ENCODE data around the gene PKNOX2.

Gene PKNOX2

DNA sequence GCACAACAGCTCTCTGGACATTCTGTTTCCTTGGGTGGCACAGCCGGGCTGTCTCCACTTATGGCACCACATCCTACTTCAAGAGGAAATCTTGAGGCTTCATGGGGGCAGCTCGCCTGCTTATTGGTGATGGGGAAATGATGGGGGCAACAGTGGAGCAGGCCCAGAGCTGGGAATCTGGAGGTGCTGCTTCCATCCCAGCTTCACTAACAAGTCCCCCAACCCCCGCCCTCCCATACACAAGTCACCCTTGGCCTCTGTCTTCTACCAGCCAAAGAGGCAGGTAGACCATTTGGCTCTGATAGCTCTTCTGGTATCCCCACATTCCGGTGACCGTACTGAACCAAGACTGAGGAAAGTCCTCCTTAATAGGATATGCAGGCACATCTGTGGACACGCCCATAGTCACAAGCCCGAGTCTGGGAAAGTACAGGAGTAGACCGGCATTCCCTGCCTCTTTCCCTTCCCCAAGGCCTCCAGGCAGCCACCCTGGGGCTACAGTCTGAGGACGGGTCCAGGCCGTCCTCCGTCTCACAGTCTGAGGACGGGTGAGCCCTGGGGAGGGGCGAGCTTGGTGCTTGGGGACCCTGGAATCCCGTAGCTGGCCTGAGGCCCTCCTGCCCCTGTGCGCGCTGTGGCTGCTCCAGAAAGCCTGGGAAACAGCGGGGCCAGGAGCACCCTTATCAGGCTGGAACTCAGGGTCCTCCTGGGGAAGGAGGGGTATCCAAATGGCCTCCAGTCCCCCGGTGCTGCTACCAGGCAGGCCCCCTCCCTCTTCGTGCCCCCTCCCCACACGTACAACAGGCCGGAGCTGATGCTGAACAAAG lies 185.9 kb downstream of the PKNOX2 start:
- H3K9ac ChIP-seq (ENCODE audit: low read length), result no peak overlapping the region
- H3K27ac ChIP-seq (ENCODE audit: low read length), result no peak overlapping the region
- no peaks in the 10 kb centered on the region for H3K36me3 ChIP-seq (replicated peaks; ENCODE audit: low read depth, low read length)
- no peak overlapping the region for H2AFZ ChIP-seq (ENCODE audit: low read depth, low read length)
- H4K20me1 ChIP-seq (ENCODE audit: insufficient read depth, low read length), result no peaks in the 10 kb centered on the region
- H3K79me2 ChIP-seq (ENCODE audit: low read length), result no peaks in the 10 kb centered on the region
- TF ChIP-seq, protein P1, sequence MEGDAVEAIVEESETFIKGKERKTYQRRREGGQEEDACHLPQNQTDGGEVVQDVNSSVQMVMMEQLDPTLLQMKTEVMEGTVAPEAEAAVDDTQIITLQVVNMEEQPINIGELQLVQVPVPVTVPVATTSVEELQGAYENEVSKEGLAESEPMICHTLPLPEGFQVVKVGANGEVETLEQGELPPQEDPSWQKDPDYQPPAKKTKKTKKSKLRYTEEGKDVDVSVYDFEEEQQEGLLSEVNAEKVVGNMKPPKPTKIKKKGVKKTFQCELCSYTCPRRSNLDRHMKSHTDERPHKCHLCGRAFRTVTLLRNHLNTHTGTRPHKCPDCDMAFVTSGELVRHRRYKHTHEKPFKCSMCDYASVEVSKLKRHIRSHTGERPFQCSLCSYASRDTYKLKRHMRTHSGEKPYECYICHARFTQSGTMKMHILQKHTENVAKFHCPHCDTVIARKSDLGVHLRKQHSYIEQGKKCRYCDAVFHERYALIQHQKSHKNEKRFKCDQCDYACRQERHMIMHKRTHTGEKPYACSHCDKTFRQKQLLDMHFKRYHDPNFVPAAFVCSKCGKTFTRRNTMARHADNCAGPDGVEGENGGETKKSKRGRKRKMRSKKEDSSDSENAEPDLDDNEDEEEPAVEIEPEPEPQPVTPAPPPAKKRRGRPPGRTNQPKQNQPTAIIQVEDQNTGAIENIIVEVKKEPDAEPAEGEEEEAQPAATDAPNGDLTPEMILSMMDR (IDR thresholded peaks at IDR 0.05; ENCODE audit: low read depth, low read length), result no peak
- TF ChIP-seq EZH2phosphoT487 (IDR thresholded peaks at IDR 0.05; ENCODE audit: low read depth), result no peak
- H3K4me2 ChIP-seq (ENCODE audit: low read length), result no peak overlapping the region
- peaks cover 13% of the 10 kb centered on the region for H3K4me1 ChIP-seq (ENCODE audit: low read length)
- no peak overlapping the region for H3K4me3 ChIP-seq (ENCODE audit: low read length)
- peaks cover 7% of the 10 kb centered on the region; the same call in 1 of the 2 replicates for H3K27me3 ChIP-seq (ENCODE audit: low read depth, low read length)
- no peaks in the 10 kb centered on the region for H3K9me3 ChIP-seq (ENCODE audit: insufficient read depth, low read length)

DNA sequence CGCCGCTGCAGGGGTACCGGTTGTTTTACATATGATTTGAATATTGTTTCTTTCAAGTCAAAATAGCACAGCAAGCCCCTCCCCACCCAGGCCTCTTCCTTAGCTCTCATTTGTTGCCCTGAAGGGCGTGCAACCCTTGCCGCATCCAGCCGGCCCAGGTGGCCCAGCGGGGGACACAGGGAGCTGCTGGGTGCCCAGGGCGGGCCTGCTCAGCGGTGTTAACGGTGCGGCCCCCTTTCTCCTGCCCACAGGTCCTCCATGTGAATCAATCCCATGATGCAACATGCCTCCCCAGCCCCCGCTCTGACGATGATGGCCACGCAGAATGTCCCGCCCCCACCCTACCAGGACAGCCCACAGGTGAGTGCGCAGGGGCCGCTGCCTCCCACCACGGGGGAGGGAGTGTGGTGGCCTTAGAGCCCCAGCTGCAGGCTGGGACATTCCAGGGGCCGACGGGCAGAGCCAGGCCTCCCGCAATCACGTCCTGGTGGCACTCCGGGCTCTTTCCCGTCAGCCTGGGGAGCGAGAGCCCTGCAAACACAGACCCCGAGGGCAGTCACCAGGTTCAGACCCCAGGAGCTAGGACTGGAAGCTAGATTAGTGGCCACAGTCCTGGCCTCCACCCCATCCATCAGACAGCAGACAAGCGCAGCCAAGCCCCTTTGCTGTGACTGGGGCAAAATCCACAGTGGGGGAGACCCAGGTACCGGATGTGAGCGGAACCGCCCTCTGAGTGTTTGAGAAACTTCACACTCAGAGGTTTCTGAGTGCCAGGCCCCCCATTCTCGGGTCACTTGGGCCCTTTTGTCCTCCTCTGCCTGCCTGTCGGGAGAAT lies 186.7 kb downstream of the PKNOX2 start:
- Histone ChIP-seq H3K4me2 (ENCODE audit: low read length) (no peak overlapping the region), H2AFZ (ENCODE audit: low read depth, low read length) (no peak overlapping the region), H3K36me3 (replicated peaks; ENCODE audit: low read depth, low read length) (no peaks in the 10 kb centered on the region), H3K9me3 (ENCODE audit: insufficient read depth, low read length) (no peaks in the 10 kb centered on the region), H3K27me3 (ENCODE audit: low read depth, low read length) (peaks cover 12% of the 10 kb centered on the region; the same call in 1 of the 2 replicates), H3K4me3 (ENCODE audit: low read length) (no peak overlapping the region), H3K9ac (ENCODE audit: low read length) (no peak overlapping the region), H3K27ac (ENCODE audit: low read length) (no peak overlapping the region), H3K79me2 (ENCODE audit: low read length) (no peaks in the 10 kb centered on the region), H3K4me1 (ENCODE audit: low read length) (peaks cover 21% of the 10 kb centered on the region), H4K20me1 (ENCODE audit: insufficient read depth, low read length) (no peaks in the 10 kb centered on the region)
- TF ChIP-seq, protein P1 (IDR thresholded peaks at IDR 0.05; ENCODE audit: low read depth, low read length), result no peak
- no peak for TF ChIP-seq EZH2phosphoT487 (IDR thresholded peaks at IDR 0.05; ENCODE audit: low read depth)

DNA sequence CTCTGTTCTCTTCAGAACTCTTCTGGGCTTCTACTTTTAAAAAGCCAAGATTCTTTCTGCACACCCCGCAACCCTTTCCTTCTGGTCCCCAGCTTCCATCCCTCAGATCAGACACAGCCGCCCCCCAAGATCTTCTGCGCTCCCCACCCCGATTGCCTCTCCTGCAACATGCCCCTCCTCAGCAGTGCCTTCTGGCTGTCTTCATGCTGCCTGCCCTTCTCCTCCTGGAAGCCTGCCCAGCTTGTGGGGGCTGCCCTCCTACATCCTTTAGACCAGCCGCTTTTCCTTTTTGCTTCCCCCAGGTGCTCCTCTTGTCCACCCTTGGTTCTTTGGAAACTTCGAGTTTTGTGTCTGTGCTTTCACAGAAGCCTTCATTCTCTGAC lies 187.3 kb downstream of the PKNOX2 start:
- Histone ChIP-seq H2AFZ (ENCODE audit: low read depth, low read length) (no peak overlapping the region), H3K4me3 (ENCODE audit: low read length) (no peak overlapping the region), H3K27ac (ENCODE audit: low read length) (no peak overlapping the region), H3K9me3 (ENCODE audit: insufficient read depth, low read length) (no peaks in the 10 kb centered on the region), H3K27me3 (ENCODE audit: low read depth, low read length) (peaks cover 15% of the 10 kb centered on the region), H3K36me3 (replicated peaks; ENCODE audit: low read depth, low read length) (no peaks in the 10 kb centered on the region), H3K4me2 (ENCODE audit: low read length) (no peak overlapping the region), H3K9ac (ENCODE audit: low read length) (no peak overlapping the region), H3K79me2 (ENCODE audit: low read length) (no peaks in the 10 kb centered on the region), H4K20me1 (ENCODE audit: insufficient read depth, low read length) (no peaks in the 10 kb centered on the region), H3K4me1 (ENCODE audit: low read length) (peaks cover 27% of the 10 kb centered on the region)
- TF ChIP-seq, protein P1 (IDR thresholded peaks at IDR 0.05; ENCODE audit: low read depth, low read length), result no peak
- TF ChIP-seq EZH2phosphoT487 (IDR thresholded peaks at IDR 0.05; ENCODE audit: low read depth), result no peak

DNA sequence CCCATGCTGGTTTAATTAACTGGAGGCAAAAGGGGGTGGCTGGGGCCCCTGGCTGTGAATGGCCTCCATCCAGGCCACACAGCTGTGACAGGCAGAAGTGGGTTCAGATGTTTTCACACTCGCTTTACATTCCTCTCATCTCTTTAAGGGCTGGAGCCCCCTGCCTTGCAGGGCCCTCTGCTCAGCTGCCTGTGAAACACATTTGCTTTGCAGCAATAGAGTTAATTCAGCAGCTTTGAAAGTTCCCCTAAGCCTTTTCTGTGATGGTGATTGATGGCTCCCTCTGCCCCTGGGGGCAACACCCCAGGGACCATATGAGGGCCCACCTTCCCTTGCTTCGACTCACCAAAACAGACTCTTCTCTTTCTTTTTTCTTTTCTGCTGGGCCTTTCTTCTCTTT lies 192.2 kb downstream of the PKNOX2 start:
- Histone ChIP-seq H3K36me3 (replicated peaks; ENCODE audit: low read depth, low read length) (no peaks in the 10 kb centered on the region), H3K9me3 (ENCODE audit: insufficient read depth, low read length) (no peaks in the 10 kb centered on the region), H3K27ac (ENCODE audit: low read length) (no peak overlapping the region; the same call in 1 of the 2 replicates), H2AFZ (ENCODE audit: low read depth, low read length) (no peak overlapping the region), H3K4me2 (ENCODE audit: low read length) (no peak overlapping the region; the same call in 1 of the 2 replicates), H3K4me1 (ENCODE audit: low read length) (peaks cover 51% of the 10 kb centered on the region), H4K20me1 (ENCODE audit: insufficient read depth, low read length) (no peaks in the 10 kb centered on the region), H3K27me3 (ENCODE audit: low read depth, low read length) (peaks cover 9% of the 10 kb centered on the region; the same call in 1 of the 2 replicates), H3K4me3 (ENCODE audit: low read length) (no peak overlapping the region), H3K9ac (ENCODE audit: low read length) (no peak overlapping the region), H3K79me2 (ENCODE audit: low read length) (no peaks in the 10 kb centered on the region)
- no peak for TF ChIP-seq EZH2phosphoT487 (IDR thresholded peaks at IDR 0.05; ENCODE audit: low read depth)
- TF ChIP-seq, protein P1 (IDR thresholded peaks at IDR 0.05; ENCODE audit: low read depth, low read length), result no peak
